ENCODE measurements around the gene PRKACA.

DNA sequence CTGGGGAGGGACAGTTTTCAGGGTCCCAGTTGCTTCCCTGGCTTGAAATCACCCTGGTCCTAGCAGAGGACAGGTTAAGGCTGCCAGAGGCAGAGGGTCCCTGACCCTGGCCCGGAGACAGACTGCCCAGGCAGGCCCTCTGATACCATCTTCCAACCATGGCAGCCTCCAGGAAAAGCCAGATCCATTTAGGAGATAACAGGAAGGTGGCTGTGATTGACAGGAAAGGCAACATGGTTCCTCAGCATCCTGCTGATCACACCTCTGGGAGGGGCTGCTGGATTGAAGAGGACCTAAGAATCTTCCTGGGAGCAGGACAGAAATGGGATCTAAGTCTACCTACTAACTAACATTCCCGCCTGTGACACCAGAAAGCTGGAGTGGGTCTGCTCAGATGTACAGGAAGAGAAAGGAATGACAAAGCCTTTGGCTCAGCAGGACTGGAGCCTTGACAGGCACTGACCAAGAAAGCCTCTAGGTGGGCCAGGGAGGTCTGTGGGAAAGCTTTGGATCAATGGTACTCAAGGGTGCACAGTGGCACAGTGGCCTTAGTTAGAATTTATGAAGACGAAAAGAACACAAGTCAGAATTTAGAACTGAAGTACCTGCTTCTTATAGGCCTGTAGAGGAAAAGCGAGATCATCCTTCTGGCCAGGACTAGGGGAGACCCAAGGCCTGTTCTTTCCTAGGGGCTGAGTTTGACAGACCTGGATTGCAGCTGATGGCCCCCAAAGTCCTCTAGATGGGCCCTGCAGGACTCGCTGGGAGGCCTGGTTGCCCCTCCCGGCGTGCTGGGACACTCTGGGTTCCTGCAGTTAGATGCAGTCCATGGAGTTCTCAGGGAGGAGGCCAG is 2.3 kb upstream of the PRKACA start:
- TF ChIP-seq EP300 (IDR thresholded peaks at IDR 0.05; ENCODE audit: low read depth), result no peak
- TF ChIP-seq, protein P1, sequence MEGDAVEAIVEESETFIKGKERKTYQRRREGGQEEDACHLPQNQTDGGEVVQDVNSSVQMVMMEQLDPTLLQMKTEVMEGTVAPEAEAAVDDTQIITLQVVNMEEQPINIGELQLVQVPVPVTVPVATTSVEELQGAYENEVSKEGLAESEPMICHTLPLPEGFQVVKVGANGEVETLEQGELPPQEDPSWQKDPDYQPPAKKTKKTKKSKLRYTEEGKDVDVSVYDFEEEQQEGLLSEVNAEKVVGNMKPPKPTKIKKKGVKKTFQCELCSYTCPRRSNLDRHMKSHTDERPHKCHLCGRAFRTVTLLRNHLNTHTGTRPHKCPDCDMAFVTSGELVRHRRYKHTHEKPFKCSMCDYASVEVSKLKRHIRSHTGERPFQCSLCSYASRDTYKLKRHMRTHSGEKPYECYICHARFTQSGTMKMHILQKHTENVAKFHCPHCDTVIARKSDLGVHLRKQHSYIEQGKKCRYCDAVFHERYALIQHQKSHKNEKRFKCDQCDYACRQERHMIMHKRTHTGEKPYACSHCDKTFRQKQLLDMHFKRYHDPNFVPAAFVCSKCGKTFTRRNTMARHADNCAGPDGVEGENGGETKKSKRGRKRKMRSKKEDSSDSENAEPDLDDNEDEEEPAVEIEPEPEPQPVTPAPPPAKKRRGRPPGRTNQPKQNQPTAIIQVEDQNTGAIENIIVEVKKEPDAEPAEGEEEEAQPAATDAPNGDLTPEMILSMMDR (IDR thresholded peaks at IDR 0.05), result no peak
- no peak for TF ChIP-seq POLR2A (IDR thresholded peaks at IDR 0.05)
